GM21825 (cell line): ENCODE data around the gene GRID1.

Source experiments
- ATAC-seq: cut with Tn5 transposase; IDR thresholded peaks from one replicate; pipeline ENCODE4 v1.9.1; 2021; ENCODE audit warnings: mild to moderate bottlenecking, moderate library complexity; ENCODE audit not compliant: unreplicated experiment

The GRID1 gene

DNA sequence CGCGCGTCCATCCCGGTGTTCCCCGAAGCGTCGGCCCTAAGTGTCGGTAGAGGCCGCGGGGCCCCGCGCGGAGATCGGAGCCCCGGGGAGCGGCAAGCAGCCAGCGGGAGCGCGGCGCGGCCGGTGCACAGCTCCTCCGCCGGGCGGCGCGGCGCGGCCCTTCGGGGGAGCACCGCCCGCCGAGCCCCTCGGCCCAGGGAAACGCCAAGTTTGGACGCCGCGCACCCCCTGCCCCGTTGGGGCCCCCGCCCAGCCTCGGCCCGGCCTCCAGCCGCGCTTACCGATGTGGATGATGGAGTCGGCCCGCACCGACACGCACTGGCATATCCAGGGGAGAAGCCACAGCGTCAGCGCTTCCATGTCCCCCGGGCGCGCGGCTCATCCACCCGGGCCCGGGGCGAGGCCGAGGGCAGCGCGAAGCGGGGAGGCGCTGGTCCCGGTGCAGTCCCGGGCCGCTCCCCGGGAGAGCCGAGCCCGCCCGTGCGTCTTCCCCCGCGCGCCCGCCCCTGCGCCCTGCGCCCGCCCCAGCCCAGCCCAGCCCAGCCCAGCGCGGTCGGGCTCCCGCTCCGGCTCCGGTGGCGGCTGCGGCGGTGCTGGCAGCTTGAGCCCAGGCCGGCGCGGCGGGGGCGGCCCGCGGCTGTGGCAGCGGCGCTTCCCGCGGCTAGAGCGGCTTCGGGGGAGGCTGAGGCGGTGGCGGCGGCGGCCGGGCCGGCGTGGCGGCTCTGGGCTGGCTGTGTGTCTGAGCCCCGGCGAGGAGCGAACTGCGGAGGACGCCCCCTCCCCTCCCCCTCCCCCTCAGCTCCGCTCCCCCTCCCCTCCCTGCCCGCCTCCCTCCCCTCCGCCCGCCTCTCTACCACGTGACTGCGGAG is at the start of gene GRID1:
Gene GRID1 (minus strand): TSS at position 763 of the 869 bp plus-strand sequence.
- ATAC-seq: peak; percentile 14

DNA sequence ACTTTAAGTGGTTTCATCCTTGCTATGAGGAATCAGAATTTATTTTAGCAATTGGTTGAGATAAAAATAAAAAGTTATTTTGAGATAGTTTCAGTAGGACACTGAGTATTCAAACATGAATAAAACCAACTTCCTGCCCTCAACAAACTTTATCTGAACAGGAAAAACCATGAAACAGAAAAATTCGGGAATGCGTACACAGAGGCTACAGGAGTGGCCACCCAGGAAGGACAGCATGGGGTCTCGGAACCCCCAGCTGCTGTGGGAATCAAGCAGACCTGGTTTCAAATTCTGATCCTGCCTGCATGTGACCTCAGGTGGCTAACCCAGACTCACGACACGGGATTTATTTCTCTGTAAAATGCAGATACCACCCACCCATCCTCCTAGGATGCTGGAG is 49.0 kb upstream of the GRID1 start:
- ATAC-seq: no peak

DNA sequence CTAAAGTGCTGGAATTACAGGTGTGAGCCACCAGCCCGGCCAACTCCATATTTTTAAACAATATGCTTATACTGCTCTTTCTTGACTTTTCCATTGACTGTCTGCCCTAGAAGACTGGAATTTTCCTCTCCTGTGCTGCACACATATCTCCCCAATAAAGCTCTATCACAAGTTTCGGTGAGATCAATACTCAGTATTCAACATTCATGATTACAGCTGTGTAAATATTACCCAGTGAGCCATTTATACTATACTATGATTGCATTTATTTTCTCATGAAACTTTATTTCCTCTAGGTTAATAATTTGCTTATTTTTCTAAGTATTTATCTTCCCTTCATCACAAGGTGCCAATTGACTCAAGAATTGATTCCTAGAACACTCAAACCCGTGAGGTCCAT is 48.5 kb upstream of the GRID1 start:
- ATAC-seq: no peak

DNA sequence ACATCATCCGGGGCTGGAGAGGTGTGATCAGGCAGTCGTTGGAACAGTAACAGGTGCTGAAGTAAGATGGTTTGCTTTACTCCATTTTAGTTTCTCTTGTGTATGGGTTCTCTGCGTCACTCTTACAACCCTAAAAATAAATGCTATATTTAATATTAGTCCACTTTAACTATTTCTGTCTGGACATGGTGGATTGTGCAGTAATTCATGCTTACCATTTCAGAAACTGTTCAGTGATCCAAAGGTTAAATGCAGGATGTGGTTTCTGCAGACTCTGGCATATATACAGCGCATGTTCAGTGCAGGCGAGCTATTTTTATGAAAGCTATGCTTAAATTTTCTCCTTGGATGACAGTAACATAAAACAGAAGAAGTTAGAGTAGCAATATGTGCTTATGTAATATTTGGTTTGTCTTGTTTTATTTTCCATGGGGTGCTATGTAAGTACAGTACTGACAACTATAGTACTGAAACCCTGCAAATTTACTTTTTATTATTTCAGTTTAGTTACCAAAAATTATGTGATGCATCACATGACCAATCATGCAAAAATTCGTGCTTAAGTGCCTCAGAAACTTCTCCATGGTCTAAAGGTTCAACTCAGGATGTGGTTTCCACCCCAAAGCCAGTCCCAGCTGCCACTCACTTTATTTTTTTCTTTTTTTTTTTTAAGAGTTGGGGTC is 46.6 kb upstream of the GRID1 start:
- ATAC-seq: peak; percentile 71

DNA sequence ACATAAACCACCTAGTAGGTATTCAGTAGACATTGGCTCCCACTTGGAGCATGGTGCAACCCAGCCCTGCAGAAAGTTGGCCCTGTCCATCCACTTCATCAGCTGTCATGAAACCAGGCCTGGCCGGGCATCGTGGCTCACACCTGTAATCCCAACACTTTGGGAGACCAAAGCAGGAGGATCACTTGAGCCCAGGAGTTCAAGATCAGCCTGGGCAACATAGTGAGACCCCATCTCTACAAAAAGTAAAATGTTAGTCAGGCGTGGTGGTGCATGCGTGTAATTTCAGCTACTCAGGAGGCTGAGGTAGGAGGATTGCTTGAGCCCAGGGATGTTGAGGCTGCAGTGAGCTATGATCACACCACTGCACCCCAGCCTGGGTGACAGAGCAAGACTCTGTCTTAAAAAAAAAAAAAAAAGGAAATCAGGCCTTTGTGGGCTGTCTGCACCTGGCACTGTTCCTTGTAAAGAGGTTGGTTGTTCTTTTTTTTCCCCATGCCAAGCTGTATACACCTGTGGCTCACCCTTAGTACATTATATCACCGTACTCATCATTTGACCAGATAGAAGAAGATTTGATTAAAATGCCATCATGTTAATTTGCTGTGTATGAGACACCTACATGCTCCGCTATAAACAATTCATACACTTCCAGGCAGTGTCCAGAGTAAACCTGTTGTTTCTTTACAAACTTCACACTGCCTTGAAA is 45.4 kb upstream of the GRID1 start:
- no peak for ATAC-seq

DNA sequence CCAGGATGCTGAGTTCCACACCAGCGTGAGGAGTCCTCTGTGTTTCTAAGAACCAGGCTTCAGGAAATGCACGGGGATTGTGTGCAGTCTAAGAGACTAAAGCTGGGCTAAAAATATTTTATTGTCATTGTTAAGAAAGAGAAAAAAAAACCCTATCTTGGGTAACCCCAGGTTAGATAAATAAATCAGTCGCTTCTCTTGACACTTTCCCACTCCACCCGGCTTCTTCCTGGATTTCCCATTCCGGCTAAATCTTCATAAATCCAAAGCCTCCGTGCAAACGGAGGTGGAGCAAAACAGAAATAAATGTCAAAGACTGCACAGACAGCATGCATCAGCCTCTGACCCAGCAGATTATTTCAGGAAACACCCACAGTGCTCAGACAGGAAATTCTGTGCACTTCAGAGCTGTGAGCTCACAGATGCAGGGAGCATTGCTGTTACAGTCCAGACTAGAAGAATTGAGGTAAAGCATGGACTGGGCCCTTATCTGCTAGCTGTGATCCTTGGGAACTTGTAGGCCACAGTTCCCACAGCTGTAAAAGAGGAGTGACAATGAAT is 44.8 kb upstream of the GRID1 start:
- ATAC-seq: peak; percentile 49

DNA sequence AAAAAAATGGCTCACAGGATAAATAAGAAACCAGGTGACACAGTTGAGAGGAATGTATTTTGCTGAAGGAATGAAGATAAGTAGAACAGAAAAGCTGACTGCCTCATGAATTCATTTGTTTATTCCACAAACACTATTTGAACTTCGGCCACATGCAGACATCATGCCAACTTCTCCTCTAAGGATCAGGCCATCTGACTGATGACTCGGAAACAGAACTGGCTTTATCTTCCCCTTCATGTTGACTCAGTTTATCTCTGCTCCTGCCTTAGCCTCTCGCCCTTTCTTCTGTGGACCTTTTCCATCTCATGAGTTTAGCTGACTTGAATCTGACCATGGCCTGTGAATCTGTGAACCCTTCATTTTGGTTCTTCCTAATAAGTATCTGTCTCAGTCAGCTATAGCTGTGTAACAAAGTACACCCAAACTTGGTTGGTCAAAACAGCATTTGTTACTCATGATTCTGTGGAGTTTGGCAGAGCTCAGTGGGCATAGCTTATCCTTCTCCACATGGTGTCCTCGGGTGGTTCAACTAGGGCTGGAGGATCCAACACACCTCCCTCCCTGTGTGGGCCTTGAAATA is 44.0 kb upstream of the GRID1 start:
- ATAC-seq: no peak

DNA sequence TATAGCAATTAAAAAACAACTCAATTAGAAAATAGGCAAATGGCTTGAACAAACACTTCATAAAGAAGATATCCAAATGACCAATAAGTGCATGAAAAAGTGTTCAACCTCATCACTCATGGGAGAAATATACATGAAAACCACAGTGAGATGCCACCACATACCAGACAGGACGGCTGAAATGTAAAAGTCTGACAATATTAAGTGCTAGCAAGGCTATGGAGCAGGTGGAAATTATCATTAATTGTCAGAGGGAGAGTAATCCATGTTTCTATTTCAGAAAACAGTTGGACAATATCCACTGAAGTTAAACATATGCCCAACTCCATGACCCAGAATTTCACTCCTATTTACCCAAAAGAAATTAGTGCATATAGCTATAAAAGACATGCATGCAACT is 42.6 kb upstream of the GRID1 start:
- no peak for ATAC-seq

DNA sequence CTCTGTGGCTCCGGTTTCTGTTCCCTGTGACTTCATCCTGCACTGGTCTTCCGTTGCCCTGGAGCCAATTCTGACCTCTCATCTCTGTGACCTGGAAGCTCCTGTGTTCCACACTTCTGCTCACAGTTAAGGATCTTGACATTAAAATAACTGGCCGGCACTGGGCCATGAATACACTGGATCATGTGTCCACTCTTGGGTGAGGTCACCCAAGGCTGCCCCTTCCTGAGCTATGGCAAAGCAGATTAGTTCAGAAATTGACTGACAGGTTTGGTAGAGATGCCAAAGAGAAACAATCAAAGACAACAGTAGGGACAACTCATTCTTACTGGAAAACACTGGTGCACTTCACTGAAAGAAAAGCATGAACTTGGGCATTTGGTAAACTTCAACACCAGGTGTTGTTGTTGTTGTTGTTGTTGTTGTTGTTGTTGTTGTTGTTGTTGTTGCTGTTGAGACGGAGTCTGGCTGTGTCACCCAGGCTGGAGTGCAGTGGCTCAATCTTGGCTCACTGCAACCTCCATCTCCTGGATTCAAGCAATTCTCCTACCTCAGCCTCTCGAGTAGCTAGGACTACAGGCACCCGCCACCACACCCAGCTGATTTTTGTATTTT is 36.7 kb upstream of the GRID1 start:
- ATAC-seq: no peak

DNA sequence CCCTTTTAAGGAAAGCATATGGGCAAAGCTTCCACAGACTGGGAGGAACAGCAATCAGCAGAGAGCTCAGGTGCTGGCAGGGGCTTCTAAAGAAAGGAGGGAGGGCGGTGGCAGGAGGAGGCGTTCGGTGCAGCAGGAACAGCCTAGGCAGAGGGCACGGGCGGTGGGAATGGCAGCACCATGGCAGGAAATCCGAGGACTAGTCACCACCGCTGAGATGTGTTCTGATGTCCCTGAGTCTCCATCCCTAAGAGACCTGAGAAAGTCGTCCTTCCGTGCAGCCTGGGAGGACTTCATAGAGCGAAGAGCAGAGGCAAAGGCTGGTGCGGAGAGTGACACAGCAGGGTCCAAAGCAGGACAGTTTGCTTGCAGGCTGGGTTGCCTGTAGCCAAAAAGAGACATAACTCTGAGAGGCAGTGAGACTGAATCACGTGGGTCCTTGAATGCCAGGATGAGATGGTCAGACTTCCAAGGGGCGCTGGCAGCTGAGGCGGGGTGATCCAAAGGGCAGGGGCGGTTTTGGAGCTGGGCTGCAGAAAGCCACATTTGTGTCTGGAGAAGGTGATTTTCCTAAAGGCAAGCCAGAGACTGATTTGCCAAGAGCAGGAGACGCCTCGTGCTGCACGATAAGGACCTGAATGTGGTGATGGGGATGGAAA is 35.8 kb upstream of the GRID1 start:
- ATAC-seq: no peak

DNA sequence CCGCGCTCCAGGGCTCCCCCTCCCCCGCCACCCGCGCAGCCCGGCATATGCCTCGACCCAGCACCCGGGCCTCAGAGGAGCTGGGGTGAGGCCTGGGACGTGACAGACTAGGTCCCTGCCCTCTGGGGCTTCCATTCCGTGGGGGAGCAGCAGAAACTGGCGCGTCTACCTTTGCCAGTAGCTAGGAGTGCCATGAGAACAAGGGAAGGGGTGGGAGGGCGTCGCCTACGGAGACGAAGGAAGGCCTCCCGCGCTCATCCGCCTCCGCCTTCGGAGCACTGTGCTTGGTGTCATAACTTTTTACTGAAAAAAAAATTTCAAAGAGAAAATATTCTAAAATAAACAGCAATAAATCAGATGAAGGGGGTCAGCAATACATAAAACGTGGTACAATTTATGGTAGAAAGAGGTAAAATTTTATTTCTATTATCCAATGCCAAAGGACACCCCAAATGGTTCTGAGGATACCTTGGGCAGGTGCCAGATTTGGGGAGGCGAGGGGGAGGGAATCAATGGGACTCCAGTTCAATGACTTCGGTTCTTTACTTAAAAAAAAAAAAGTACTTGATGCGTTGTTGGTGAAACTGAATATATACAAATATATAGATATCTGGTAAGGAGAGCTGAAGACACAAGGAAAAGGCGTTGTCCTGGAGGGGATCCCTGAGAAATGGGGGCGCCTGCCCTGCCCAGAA is 35.1 kb upstream of the GRID1 start:
- no peak for ATAC-seq

DNA sequence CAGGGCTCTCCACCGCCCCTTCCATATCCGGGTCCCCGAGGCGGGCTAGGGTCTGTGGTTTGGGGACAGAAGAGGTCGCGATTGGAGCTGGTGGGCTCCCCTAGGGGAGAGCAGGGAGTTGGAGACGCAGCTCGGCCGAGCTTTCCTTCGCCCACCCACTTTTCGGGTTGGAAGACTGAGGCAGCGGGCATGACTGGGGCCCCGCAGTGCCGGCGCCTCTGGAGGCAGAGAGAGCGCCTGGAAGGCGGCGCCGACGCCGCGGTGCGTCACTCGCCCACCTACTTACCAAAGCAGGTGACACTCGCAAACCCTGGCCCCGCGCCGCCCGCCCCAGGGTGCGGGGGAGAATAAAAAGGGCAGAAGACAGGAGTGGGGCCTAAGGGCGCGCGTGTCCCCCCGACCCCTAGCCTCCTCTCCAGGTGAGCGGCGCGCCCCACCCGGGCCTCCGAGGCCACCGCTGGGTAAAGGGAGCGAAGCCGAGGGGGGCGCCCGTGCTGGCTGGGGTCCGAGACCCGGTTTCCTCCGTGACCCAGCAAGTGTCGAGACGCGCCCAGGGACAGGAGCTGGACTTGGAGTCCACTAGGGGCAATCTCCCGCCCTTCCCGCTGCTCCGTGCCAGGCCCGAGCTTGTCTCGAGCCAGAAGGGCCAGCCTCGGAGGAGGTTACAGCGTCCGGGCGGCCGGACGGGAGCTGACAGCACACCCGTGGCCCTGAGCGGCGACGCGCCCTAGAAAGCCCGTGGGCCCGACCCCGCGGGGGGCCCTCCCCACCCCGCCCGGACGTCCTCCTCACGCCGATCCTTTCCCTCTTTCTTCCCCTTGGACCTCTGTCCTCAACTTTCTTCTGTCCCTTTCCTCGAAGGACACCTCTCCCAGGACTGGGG is 34.4 kb upstream of the GRID1 start:
- peak; percentile 26 for ATAC-seq

DNA sequence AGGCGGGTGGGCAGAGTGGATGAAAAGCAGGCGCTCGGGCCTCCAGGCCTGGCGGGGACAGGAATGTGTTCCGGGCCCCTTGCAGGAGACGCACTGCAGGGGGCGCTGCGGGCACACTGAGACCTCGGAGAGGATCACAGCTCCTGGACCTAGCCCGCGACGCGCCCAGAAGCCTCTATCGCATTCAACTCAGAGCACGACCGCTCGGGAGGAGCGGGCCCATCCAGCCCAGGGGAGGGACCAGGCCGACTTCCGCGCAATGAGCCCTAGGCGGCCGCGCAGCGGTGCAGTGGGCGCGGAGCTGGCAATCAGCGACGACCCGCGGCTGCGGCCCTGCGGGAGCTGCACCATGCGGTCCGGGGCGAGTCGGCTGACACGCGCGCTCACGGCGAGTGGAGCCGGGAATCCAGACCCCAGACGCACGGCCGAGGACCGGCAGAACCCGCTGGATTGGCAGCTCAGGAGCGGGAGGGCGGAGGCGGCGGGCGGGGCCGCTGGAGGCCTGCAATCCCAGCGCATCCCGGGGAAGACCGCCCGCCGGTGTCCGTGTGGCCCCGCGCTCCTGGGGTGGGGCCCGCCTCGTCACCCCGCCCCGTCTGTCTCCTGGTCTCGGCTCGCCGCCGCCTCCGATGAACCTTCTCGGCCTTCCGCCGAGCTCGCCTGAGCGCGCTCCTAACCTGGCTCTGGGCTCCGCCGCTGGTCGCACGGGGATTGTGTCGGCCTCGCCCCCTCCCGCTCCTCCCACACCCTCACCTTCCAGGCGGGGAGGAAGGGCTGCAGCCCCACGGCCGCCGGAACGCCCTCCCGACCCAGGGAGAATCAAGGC is 33.5 kb upstream of the GRID1 start:
- ATAC-seq: peak; percentile 90

DNA sequence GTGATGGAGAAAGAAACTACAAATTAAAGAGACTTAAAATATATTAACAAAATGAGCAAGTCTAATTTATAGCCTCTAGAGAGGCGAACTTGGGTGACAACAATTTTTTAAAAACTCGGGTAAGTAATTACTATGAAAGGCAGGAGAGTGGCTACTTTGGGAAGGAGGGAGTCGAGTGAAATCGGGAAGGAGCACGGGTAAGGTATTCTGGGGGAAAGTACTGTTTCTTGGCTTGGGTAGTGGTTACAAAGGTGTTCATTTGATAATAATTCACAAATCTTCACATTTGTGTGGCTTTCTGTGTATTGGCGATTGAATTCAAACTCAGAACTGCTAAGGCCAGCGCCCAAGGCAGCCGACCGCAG is 32.9 kb upstream of the GRID1 start:
- ATAC-seq: no peak

DNA sequence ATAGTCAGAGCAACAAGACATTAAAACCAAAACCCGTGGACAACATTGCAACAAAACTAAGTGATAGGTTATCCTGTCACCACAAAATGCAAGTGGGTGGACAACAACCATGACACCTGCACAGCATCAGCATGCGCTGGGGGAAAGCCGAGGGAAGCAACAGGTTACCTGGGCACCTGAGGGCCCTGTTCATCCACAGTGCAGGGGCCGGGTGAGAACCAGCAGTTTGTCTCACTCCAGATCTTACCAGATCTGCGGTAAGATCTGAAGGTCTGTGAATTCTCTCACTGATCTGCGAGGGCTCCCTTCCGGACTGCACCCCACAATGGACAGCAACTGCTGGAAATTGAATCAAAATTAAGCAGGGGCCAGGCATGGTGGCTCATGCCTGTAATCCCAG is 30.5 kb upstream of the GRID1 start:
- ATAC-seq: no peak

DNA sequence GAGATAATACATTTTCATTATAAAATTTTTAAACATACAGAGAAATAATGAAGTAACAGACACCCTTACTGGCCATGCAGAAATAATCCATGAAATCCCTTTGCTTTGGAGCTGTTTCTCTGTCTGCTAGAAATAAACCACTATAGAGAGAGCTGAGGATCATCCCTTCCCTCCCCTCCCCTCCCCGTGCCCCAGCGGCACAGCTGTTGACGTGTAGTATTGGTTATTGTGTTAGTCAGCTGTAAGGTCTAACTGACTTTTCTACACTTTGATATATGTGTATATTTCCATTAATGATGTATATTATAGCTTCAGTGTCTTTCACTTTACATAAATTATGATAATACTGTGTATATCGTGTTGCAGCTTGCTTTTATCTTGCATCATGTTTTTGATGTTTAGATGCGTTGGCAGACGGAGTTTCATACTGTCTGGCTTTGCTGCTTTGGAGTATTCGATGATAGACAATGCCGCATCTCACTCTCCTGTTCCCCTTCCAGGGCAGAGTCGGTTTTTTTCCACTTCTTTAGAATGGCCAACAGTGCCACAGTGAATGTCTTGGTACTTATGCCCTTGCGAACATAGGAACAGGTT is 27.4 kb upstream of the GRID1 start:
- no peak for ATAC-seq

DNA sequence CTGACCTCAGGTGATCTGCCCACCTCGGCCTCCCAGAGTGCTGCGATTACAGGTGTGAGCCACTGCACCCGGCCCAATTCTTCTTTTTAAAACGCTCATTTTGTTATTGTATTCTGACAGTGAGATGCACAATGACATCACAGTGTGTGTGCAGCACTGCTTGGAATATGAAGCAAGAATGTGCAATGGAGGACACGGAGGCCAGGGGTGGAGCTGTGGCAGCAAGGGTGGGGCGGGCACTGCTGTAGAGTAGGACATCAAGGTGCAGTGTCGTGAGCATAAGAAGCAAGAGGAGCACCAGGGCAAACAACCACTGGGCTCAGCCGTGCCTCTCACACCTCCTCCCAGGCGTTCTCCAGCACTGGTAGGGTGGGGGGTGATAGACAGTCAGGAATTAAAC is 26.8 kb upstream of the GRID1 start:
- ATAC-seq: no peak
